Measurements from ENCODE around the gene FHAD1. TPM values are rescaled to one million over a fixed set of nuclear protein-coding genes. Genes with fewer than 3 reads are reported as not detected.
A peak's percentile ranks its signal among the peaks of the same experiment; 100 is the strongest.

FHAD1 gene
- total and polyA plus RNA-seq, 2 of the 13 experiments (the other 11 are each of a cell fraction or from before 2014, with no cell fraction given) = not detected

- TF ChIP-seq SIX1 (CRISPR knock-in tag; IDR thresholded peaks at IDR 0.05; ENCODE audit: borderline replicate concordance) (no peak), CEBPB (IDR thresholded peaks at IDR 0.05; ENCODE audit: borderline replicate concordance, low read depth, low read length) (peak; percentile 4; the same call in 1 of the 2 replicates), FOXO1 (CRISPR knock-in tag; IDR thresholded peaks at IDR 0.05) (no peak), ZNF503 (CRISPR knock-in tag; IDR thresholded peaks at IDR 0.05) (no peak), ZUFSP (CRISPR knock-in tag; IDR thresholded peaks at IDR 0.05; ENCODE audit: borderline replicate concordance) (no peak), ZNF121 (CRISPR knock-in tag; IDR thresholded peaks at IDR 0.05) (peak; percentile 46; the same call in 1 of the 2 replicates), ZNF3 (CRISPR knock-in tag; IDR thresholded peaks at IDR 0.05) (no peak), PRMT3 (CRISPR knock-in tag; IDR thresholded peaks at IDR 0.05; ENCODE audit: borderline replicate concordance, low read depth) (no peak), ZNF672 (CRISPR knock-in tag; IDR thresholded peaks at IDR 0.05) (no peak), MIER2 (CRISPR knock-in tag; IDR thresholded peaks at IDR 0.05) (no peak), ZNF451 (CRISPR knock-in tag; IDR thresholded peaks at IDR 0.05) (no peak), REST (IDR thresholded peaks at IDR 0.05; ENCODE audit: borderline replicate concordance in 1 of 2, low read depth in 1 of 2, low read length in 2 of 2) (no peak), ZNF382 (CRISPR knock-in tag; IDR thresholded peaks at IDR 0.05; ENCODE audit: borderline replicate concordance) (no peak), DRAP1 (CRISPR knock-in tag; IDR thresholded peaks at IDR 0.05) (no peak), FOXP1 (IDR thresholded peaks at IDR 0.05) (no peak), FOXP1 (CRISPR knock-in tag; IDR thresholded peaks at IDR 0.05) (peak; percentile 22; the same call in 1 of the 2 replicates), ZNF709 (CRISPR knock-in tag; IDR thresholded peaks at IDR 0.05) (no peak), SOX5 (CRISPR knock-in tag; IDR thresholded peaks at IDR 0.05; ENCODE audit: borderline replicate concordance) (peak; percentile 76), BCL3 (CRISPR knock-in tag; IDR thresholded peaks at IDR 0.05) (no peak)
Measured at GRCh38 chr1:15339570-15339969, 92.5 kb downstream of the FHAD1 start (continued).

Data from HepG2 (cell line).